OCI-LY1 (cell line): ENCODE results near the gene TRAK1.
A peak's percentile ranks its signal among the peaks of the same experiment; 100 is the strongest.

ENCODE experiments used
- H2AFZ ChIP-seq: fragments of 200-600 bp; sonication (generic), shearing (Covaris generic); 2 replicates; pipeline ENCODE4 v1.6.0; 2014; ENCODE audit warnings: antibody characterized with exemption, mild to moderate bottlenecking, low read length
- H3F3A ChIP-seq: fragments of 200-600 bp; sonication (generic), shearing (Covaris generic); 2 replicates; pipeline ENCODE4 v1.6.0; 2014; ENCODE audit warnings: mild to moderate bottlenecking, antibody characterized with exemption, low read length, moderate library complexity; ENCODE audit not compliant: insufficient read depth
- H3K27ac ChIP-seq: fragments of 200-600 bp; sonication (generic); 2 replicates; pipeline ENCODE4 v1.5.1; 2014; ENCODE audit warnings: low read length, mixed run types, mild to moderate bottlenecking, low read depth; ENCODE audit not compliant: poor library complexity, severe bottlenecking
- H3K27me3 ChIP-seq: fragments of 200-600 bp; sonication (generic); 2 replicates; pipeline ENCODE4 v1.6.0; 2014; ENCODE audit warnings: antibody characterized with exemption, mild to moderate bottlenecking, low read length, moderate library complexity; ENCODE audit not compliant: insufficient read depth
- H3K36me3 ChIP-seq: fragments of 200-600 bp; sonication (generic); 2 replicates; pipeline ENCODE4 v1.6.1; 2014; ENCODE audit warnings: mild to moderate bottlenecking, antibody characterized with exemption, low read length, moderate library complexity, mixed read lengths; ENCODE audit not compliant: insufficient read depth
- H3K4me1 ChIP-seq: fragments of 200-600 bp; sonication (generic); 2 replicates; pipeline ENCODE4 v1.5.1; 2014; ENCODE audit warnings: mild to moderate bottlenecking, low read length, moderate library complexity; ENCODE audit not compliant: insufficient read depth, severe bottlenecking
- H3K4me2 ChIP-seq: fragments of 200-600 bp; sonication (generic), shearing (Covaris generic); 2 replicates; pipeline ENCODE4 v1.6.1; 2014; ENCODE audit warnings: low read length
- H3K4me3 ChIP-seq: fragments of 200-600 bp; sonication (generic); 2 replicates; pipeline ENCODE4 v1.5.1; 2014; ENCODE audit warnings: low read length, low read depth, mild to moderate bottlenecking, mixed read lengths; ENCODE audit not compliant: poor library complexity, severe bottlenecking
- H3K79me2 ChIP-seq: fragments of 200-600 bp; shearing (Covaris generic); 2 replicates; pipeline ENCODE4 v1.6.1; 2016; ENCODE audit warnings: mixed run types, low read length, mixed read lengths; ENCODE audit not compliant: insufficient read depth
- H3K9ac ChIP-seq: fragments of 200-600 bp; sonication (generic), shearing (Covaris generic); 2 replicates; pipeline ENCODE4 v1.6.1; 2014; ENCODE audit warnings: mild to moderate bottlenecking, low read length, mixed read lengths
- H3K9me2 ChIP-seq: fragments of 200-600 bp; sonication (generic), shearing (Covaris generic); 2 replicates; pipeline ENCODE4 v1.6.1; 2014; ENCODE audit warnings: low read depth, mild to moderate bottlenecking, low read length, mixed read lengths
- H3K9me3 ChIP-seq: fragments of 200-600 bp; shearing (Covaris generic); 2 replicates; pipeline ENCODE4 v1.6.1; 2014; ENCODE audit warnings: low read length, mixed read lengths
- H4K20me1 ChIP-seq: fragments of 200-600 bp; sonication (generic), shearing (Covaris generic); 2 replicates; pipeline ENCODE4 v1.6.0; 2016; ENCODE audit warnings: mild to moderate bottlenecking, low read length; ENCODE audit not compliant: insufficient read depth
- EZH2 ChIP-seq: fragments of 200-600 bp; sonication (generic), shearing (Covaris generic); IDR thresholded peaks from 2 replicates; pipeline ENCODE4 v1.8.0; 2017; ENCODE audit warnings: borderline replicate concordance, mixed run types, mild to moderate bottlenecking, antibody characterized with exemption, low read length, moderate library complexity, mixed read lengths
- TF ChIP-seq, protein P1 (sequence below): fragments of 200-600 bp; sonication (generic), shearing (Covaris generic); IDR thresholded peaks from 2 replicates; pipeline ENCODE4 v1.5.1; 2017; ENCODE audit warnings: mild to moderate bottlenecking, antibody characterized with exemption, low read length, moderate library complexity, mixed read lengths

The TRAK1 gene

DNA sequence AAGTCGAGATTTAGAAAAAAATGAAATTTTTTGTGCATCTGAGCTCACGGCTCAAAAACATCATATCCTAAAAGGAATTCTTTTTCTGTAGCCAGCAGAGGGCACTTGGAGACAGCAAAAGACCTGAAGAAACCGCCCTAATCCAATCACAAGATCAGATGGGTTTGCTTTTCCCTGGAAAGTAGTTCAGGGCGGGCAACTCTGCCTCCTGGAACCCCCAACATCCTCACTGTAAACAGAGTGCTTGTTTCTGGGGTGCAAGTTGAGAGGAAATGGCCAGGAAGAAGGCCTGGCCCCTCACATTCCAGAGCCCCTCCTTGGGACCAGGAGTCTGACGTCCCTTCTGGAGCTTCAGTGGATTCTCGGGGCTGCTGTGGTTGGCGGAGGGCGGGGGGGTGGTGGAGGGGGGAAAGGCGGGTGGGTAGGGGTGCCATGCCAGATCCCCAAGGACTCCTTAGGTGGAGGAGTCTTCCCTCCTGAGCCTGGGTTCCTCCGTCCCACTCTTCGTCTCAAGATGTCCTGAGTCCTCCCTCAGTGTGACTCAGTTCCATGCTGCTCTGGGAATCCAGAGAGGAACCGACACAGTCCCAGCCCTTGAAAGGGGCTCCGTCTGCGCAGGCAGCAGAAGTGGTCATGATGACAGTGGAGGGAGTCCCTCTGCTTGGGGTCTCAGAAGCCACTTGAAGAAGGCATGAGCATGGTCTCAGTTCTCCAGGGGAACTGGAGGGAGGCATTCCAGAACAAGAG is 139.0 kb downstream of the TRAK1 start:
- H2AFZ ChIP-seq: no peak overlapping the region
- no peaks in the 10 kb centered on the region for H3K9me3 ChIP-seq
- no peaks in the 10 kb centered on the region for H3K27me3 ChIP-seq
- no peak overlapping the region for H3K4me3 ChIP-seq
- TF ChIP-seq, protein P1, sequence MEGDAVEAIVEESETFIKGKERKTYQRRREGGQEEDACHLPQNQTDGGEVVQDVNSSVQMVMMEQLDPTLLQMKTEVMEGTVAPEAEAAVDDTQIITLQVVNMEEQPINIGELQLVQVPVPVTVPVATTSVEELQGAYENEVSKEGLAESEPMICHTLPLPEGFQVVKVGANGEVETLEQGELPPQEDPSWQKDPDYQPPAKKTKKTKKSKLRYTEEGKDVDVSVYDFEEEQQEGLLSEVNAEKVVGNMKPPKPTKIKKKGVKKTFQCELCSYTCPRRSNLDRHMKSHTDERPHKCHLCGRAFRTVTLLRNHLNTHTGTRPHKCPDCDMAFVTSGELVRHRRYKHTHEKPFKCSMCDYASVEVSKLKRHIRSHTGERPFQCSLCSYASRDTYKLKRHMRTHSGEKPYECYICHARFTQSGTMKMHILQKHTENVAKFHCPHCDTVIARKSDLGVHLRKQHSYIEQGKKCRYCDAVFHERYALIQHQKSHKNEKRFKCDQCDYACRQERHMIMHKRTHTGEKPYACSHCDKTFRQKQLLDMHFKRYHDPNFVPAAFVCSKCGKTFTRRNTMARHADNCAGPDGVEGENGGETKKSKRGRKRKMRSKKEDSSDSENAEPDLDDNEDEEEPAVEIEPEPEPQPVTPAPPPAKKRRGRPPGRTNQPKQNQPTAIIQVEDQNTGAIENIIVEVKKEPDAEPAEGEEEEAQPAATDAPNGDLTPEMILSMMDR: peak; percentile 38; the same call in 1 of the 2 replicates
- TF ChIP-seq EZH2: no peak
- H3K4me1 ChIP-seq: peaks cover 6% of the 10 kb centered on the region
- peaks cover 13% of the 10 kb centered on the region for H3K36me3 ChIP-seq
- H3K9me2 ChIP-seq: no peaks in the 10 kb centered on the region
- no peaks in the 10 kb centered on the region for H4K20me1 ChIP-seq
- no peak overlapping the region for H3K4me2 ChIP-seq
- H3K9ac ChIP-seq: no peak overlapping the region
- H3K27ac ChIP-seq: no peak overlapping the region
- H3K79me2 ChIP-seq: no peaks in the 10 kb centered on the region
- no peaks in the 10 kb centered on the region; the same call in 1 of the 2 replicates for H3F3A ChIP-seq

DNA sequence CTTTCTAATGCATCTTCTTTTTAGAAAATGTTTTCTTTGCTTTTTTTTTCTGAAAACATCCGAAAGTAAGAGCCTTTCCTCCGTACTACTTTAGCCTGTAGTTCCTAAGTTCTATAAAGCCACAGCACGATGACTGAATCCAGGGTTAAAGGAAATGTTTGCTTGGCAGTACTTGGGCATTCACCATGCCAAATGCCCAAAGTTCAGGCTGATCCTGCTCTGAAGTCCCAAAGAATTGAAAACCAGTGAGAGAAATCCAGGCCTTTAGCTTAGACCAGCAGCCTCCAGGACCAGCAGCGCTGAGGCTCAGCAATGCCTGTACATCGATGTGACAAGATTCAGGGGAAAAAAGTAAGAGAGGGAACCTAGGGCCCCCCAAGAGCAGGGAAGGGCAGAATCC is 139.7 kb downstream of the TRAK1 start:
- Histone ChIP-seq H4K20me1 (no peaks in the 10 kb centered on the region), H3K4me1 (peaks cover 6% of the 10 kb centered on the region), H3F3A (no peaks in the 10 kb centered on the region), H3K79me2 (no peaks in the 10 kb centered on the region), H3K9ac (no peak overlapping the region), H3K9me3 (no peaks in the 10 kb centered on the region), H3K9me2 (no peaks in the 10 kb centered on the region), H3K27ac (no peak overlapping the region), H3K36me3 (peaks cover 6% of the 10 kb centered on the region), H3K4me3 (no peak overlapping the region), H3K27me3 (no peaks in the 10 kb centered on the region), H2AFZ (no peak overlapping the region), H3K4me2 (no peak overlapping the region)
- TF ChIP-seq EZH2: no peak
- TF ChIP-seq, protein P1: no peak

DNA sequence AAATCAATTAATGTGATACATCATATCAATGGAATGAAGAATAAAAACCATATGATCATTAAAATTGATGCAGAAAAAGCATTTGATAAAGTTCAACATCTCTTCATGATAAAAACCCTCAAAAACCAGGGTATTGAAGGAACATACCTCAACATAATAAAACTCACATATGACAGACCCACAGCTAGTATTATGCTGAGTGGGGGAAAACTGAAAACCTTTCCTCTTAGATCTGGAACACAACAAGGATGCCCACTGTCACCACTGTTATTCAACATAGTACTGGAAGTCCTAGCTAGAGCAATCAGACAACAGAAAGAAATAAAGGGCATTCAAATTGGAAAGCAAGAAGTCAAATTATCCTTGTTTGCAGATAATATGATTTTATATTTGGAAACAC is 144.4 kb downstream of the TRAK1 start:
- TF ChIP-seq EZH2: no peak
- TF ChIP-seq, protein P1: no peak
- H3F3A ChIP-seq: no peaks in the 10 kb centered on the region
- H3K79me2 ChIP-seq: no peaks in the 10 kb centered on the region
- no peak overlapping the region for H3K27ac ChIP-seq
- H3K9ac ChIP-seq: no peak overlapping the region
- no peaks in the 10 kb centered on the region for H3K4me1 ChIP-seq
- H4K20me1 ChIP-seq: no peaks in the 10 kb centered on the region
- no peaks in the 10 kb centered on the region for H3K27me3 ChIP-seq
- no peak overlapping the region for H3K4me3 ChIP-seq
- no peaks in the 10 kb centered on the region for H3K36me3 ChIP-seq
- no peak overlapping the region for H3K4me2 ChIP-seq
- H3K9me2 ChIP-seq: no peaks in the 10 kb centered on the region
- peaks cover 3% of the 10 kb centered on the region; the same call in 1 of the 2 replicates for H3K9me3 ChIP-seq
- H2AFZ ChIP-seq: no peak overlapping the region
